ENCODE measurements around the gene ABAT.

ABAT gene

DNA sequence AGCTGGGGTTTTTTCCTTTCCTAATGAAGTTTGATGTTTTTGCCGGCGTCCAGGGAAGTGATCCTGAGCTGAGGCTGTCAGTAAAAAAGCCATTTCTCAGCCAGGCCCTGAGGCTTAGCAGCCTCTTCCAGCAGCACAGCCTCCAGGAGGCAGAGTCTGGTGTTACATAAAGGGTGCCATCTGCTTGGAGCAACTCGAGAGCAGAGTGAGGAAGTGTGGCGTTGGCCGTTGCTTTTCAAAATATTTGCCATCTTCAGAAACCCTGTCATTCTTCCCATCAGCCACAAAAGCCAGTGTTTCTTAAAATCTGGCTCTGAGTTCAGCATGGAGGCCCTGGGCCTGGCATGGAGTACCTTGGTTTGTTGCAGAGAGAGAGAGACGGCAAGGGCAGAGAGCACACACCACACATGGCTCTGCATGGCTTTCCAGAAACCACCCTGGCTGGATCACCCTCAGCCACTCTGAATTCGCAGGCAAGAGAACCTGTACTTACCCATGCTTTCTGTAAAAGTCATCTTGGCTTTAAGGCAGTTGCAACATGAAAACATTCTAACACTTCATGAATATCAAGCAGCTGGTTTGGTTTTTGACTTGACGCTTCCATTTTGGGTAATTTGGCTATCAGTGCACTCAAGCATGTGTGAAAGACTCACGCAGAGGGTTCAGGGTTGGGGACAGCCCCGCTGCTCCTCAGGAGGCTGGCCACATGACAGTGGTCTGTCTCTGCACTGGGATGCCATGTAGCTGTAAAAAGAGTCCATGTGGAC, 144.3 kb downstream of the ABAT start:
- DNase-seq (ENCODE audit: low read depth in 2 of 2) = no peak

DNA sequence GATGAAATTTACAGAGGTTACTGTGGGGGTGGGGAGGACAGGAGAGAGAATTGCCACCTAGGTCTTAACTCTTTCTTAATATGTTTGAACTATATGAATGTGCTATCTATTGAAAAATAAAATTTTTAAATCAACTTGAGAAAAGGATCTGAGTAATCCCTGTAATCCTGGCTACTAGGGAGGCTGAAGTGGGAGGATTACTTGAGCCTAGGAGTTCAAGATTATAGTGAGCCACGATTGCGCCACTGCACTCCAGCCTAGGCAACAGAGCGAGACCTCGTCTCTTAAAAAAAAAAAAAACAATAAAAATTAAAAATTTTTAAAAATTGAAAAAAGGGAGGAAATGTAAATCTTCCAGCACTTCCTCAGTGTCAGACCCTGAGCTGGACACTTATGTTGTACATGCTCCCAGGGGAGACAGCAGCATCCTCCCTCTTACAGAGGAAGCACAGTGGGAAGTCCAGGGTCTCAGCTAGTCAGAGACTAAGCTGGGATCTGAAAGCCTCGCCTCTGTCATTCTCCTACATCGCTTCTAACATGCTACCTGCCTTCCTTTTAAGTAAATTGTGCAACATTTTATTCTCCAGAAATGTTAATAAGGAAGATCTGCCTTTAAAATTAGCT, 145.1 kb downstream of the ABAT start:
- DNase-seq (ENCODE audit: low read depth in 2 of 2) = no peak

DNA sequence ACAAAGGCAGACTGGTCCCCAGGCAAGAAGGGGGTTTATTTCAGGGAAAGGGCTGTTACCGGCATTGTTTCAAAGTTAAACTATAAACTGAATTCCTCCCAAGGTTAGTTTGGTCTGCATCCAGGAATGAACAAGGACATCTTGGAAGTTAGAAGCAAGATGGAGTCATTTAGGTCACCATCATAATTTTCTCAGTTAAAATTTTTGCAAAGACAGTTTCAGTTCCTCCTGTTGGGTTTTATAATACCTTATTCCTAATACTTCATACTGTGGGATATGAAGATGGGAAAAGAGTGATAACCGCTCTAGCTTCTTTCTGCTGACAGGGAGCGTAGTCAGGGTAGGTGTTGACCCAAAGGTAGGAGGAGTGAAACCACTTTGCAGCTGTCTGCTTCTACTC, 148.0 kb downstream of the ABAT start:
- DNase-seq (ENCODE audit: low read depth in 2 of 2) = no peak

GRCh38 chr16:8826278-8826879, 152.0 kb downstream of the ABAT start:
- DNase-seq (ENCODE audit: low read depth in 2 of 2) = no peak

DNA sequence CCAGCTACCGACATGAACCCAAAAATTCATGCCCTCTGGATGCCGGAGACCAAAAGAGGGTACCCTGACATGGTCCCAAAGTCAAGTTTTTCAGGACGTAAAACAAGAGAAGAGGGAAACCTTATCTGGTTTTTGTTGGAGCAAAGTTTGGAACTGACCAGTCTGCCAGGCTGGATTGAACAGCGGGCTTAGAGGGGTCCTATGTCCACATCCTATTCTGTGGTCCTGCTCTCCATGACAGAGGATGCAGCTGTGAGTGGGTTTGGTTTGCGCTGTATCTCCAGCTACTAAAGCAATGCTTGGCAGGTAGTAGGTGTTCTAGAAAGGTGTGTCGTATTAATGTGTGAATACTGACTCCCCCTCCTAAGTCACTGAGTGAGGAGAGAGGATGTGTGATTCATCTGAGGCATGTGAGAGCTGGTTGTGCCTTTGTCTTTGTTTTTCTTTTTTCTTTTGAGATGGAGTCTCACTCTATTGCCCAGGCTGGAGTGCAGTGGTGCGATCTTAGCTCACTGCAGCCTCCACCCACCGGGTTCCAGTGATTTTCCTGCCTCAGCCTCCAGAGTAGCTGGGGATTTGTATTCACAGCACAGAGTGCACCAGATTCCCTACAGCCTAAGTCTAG, 154.2 kb downstream of the ABAT start:
- no peak for DNase-seq (ENCODE audit: low read depth in 2 of 2)

GRCh38 chr16:8831450-8831849, 157.0 kb downstream of the ABAT start:
- DNase-seq (ENCODE audit: low read depth in 2 of 2) = no peak

GRCh38 chr16:8831871-8832716, 157.7 kb downstream of the ABAT start:
- no peak for DNase-seq (ENCODE audit: low read depth in 2 of 2)

DNA sequence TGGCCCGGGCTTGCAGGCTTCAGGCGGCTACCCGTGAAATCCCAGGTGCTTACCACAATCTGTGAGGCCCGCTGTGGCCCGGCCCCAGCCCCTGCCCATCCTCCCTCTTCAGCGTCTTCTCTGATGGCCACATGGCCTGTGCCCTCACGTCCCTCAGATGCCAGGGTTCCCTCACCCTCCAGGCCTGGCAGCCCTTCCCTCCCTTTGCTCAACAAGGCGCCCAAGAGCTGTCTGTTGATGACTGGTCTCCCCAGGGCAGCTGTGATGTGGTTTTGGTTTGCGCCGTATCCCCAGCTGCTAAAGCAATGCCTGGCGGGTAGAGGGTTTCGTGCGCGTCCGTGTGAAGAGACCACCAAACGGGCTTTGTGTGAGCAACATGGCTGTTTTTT, 158.3 kb downstream of the ABAT start:
- no peak for DNase-seq (ENCODE audit: low read depth in 2 of 2)

Measured in stimulated activated CD8-positive, alpha-beta memory T cell treated with anti-CD3 and anti-CD28 coated beads, Interleukin-15, amount 100 ng/mL, for 48 hours (primary cell).